ENCODE data around the gene TMEM233. TPM values are rescaled to one million over a fixed set of nuclear protein-coding genes. Genes with fewer than 3 reads are reported as not detected.

The TMEM233 gene
- total and polyA plus RNA-seq, 2 of the 8 experiments (the other 6 are each of a cell fraction or from before 2014, with no cell fraction given) = 0.09 TPM

- WGBS, 2 experiments (ENCODE audit: extremely low coverage in 1 of 2, insufficient coverage in 1 of 2, insufficient read length in 1 of 2, insufficient replicate concordance in 2 of 2, low coverage in 1 of 2, low lambda C conversion rate in 2 of 2, missing lambda C conversion rate in 1 of 2) = 99% methylated on average over 13 of the region's 13 CpGs; no CpG with 5 or more reads in 1 of the 2 experiments
- H3K27ac ChIP-seq (ENCODE audit: low read depth, low read length) = no peak overlapping the region
- H2AFZ ChIP-seq (ENCODE audit: low read length) = no peak overlapping the region
- H3K36me3 ChIP-seq (ENCODE audit: control insufficient read depth in 2 of 4, insufficient read depth in 4 of 4, low read length in 3 of 4) = peaks cover 6 to 24% (median 9%) of the 10 kb centered on the region in 4 experiments; a peak in 7 of 8 replicates
- H4K20me1 ChIP-seq (replicated peaks in 1 of 2; ENCODE audit: control insufficient read depth in 1 of 2, insufficient read depth in 2 of 2, low read length in 2 of 2) = no peaks in the 10 kb centered on the region
- ChIA-PET CTCF (ENCODE audit: partially characterized antibody) (interaction anchor here (1.2 to 1.3 kb wide), 2 partner anchors 8 to 22 kb away, joined by 3 to 5 read pairs; no protein-coding TSS in a partner anchor), POLR2A (ENCODE audit: partially characterized antibody) (interaction anchor here (1.5 kb wide), 1 partner anchor 10 kb away, joined by 6 read pairs; no protein-coding TSS in a partner anchor)
- H4K5ac ChIP-seq (ENCODE audit: insufficient read length, low read depth, low read length) = no peak overlapping the region
- no peak overlapping the region for H2AK5ac ChIP-seq (ENCODE audit: low read depth, low read length)
- no peaks in the 10 kb centered on the region for H3K79me2 ChIP-seq (ENCODE audit: control insufficient read depth in 1 of 2, insufficient read depth in 2 of 2, low read length in 2 of 2)
- H3K56ac ChIP-seq (replicated peaks; ENCODE audit: insufficient read length, low read depth, low read length) = no peak overlapping the region
- no peak overlapping the region for H4K91ac ChIP-seq (replicated peaks; ENCODE audit: insufficient read length, low read length)
- H2BK15ac ChIP-seq (ENCODE audit: low read length) = no peak overlapping the region
- H3K23me2 ChIP-seq (ENCODE audit: low read depth, low read length) = no peaks in the 10 kb centered on the region
- no peak overlapping the region for H3K14ac ChIP-seq (ENCODE audit: insufficient read length)
- FAIRE-seq (no peak), DNase-seq (ENCODE audit: low read depth in 1 of 2, low spot score in 2 of 2) (no peak)
- H2BK120ac ChIP-seq (replicated peaks; ENCODE audit: low read depth, low read length) = no peak overlapping the region
- no peak overlapping the region for H3K4me3 ChIP-seq (ENCODE audit: extremely low read depth in 1 of 4, insufficient read depth in 2 of 4, low read depth in 3 of 4, low read length in 4 of 4)
- H3K18ac ChIP-seq (ENCODE audit: extremely low read depth, low read length) = no peak overlapping the region
- H3K9ac ChIP-seq (replicated peaks in 1 of 4; ENCODE audit: extremely low read depth in 1 of 4, low read depth in 3 of 4, low read length in 3 of 4) = no peak overlapping the region
- H3K4me2 ChIP-seq (ENCODE audit: insufficient read depth in 1 of 2, low read depth in 2 of 2, low read length in 2 of 2) = no peak overlapping the region
- no peaks in the 10 kb centered on the region; a peak in 1 of 4 replicates for H3K9me3 ChIP-seq (ENCODE audit: insufficient read depth in 2 of 2, low read depth in 1 of 2, low read length in 1 of 2)
- no peak overlapping the region for H3K23ac ChIP-seq (ENCODE audit: insufficient read length)
- no peak overlapping the region for H2BK12ac ChIP-seq (ENCODE audit: low read depth, low read length)
- no peak overlapping the region for H2BK5ac ChIP-seq (ENCODE audit: low read depth, low read length)
- H3K4me1 ChIP-seq (replicated peaks in 1 of 4; ENCODE audit: control insufficient read depth in 3 of 4, insufficient read depth in 4 of 4, low read length in 3 of 4) = no peaks in the 10 kb centered on the region
- peak overlapping the region; percentile 87; the same call in 1 of the 2 replicates for H4K8ac ChIP-seq (ENCODE audit: extremely low read depth, insufficient read depth, low read length)
- H2BK20ac ChIP-seq (ENCODE audit: low read length) = no peak overlapping the region
- no peak overlapping the region for H3K4ac ChIP-seq (replicated peaks; ENCODE audit: insufficient read length, low read depth, low read length)
- H3K79me1 ChIP-seq (ENCODE audit: low read depth, low read length) = no peaks in the 10 kb centered on the region; the same call in 1 of the 2 replicates
- H3K27me3 ChIP-seq (replicated peaks in 1 of 4; ENCODE audit: control insufficient read depth in 3 of 4, extremely low read depth in 1 of 4, insufficient read depth in 3 of 4, low read length in 3 of 4) = no peaks in the 10 kb centered on the region
- TF ChIP-seq, protein P1, sequence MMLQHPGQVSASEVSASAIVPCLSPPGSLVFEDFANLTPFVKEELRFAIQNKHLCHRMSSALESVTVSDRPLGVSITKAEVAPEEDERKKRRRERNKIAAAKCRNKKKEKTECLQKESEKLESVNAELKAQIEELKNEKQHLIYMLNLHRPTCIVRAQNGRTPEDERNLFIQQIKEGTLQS (IDR thresholded peaks at IDR 0.05; ENCODE audit: insufficient read depth, low read depth, low read length) = no peak
- TF ChIP-seq ASH2L (IDR thresholded peaks at IDR 0.05; ENCODE audit: low read length) (no peak), CEBPB (IDR thresholded peaks at IDR 0.05; ENCODE audit: low read depth, low read length) (no peak), BACH1 (IDR thresholded peaks at IDR 0.05; ENCODE audit: low read length) (no peak), CTCF (IDR thresholded peaks at IDR 0.05; ENCODE audit: control extremely low read depth in 1 of 3, insufficient read depth in 1 of 3, low read depth in 1 of 3, low read length in 3 of 3) (no peak), EP300 (IDR thresholded peaks at IDR 0.05; ENCODE audit: borderline replicate concordance in 1 of 2, low read depth in 2 of 2, low read length in 2 of 2) (no peak), GABPA (IDR thresholded peaks at IDR 0.05; ENCODE audit: borderline replicate concordance, insufficient read depth, low read length) (no peak), FOSL1 (IDR thresholded peaks at IDR 0.05; ENCODE audit: insufficient read depth, low read depth, low read length) (no peak)
- TF ChIP-seq, protein P2, sequence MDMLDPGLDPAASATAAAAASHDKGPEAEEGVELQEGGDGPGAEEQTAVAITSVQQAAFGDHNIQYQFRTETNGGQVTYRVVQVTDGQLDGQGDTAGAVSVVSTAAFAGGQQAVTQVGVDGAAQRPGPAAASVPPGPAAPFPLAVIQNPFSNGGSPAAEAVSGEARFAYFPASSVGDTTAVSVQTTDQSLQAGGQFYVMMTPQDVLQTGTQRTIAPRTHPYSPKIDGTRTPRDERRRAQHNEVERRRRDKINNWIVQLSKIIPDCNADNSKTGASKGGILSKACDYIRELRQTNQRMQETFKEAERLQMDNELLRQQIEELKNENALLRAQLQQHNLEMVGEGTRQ (IDR thresholded peaks at IDR 0.05; ENCODE audit: low read length) = no peak
Observed at GRCh38 chr12:119686776-119687175, 93.2 kb downstream of the TMEM233 start.
